Endodermal cell (in vitro differentiated cells): Measurements from ENCODE around the gene UBASH3B. TPM values are rescaled to one million over a fixed set of nuclear protein-coding genes. Genes with fewer than 3 reads are reported as not detected.

Experiments used
- DNase-seq: peaks from one replicate; pipeline ENCODE4 v3.0.0-alpha.2; 2017
- H3K27ac ChIP-seq: 2 replicates; pipeline ENCODE4 v1.5.1; 2013; ENCODE audit warnings: mild to moderate bottlenecking, low read depth, low read length, moderate library complexity
- H3K27me3 ChIP-seq: 2 replicates; pipeline ENCODE4 v1.6.1; 2013; ENCODE audit warnings: mild to moderate bottlenecking, low read length, moderate library complexity; ENCODE audit not compliant: insufficient read depth, control insufficient read depth, poor library complexity, severe bottlenecking
- H3K36me3 ChIP-seq: 2 replicates; pipeline ENCODE4 v1.7.0; 2013; ENCODE audit warnings: mild to moderate bottlenecking, low read length, moderate library complexity; ENCODE audit not compliant: control insufficient read depth, insufficient read depth
- H3K4me1 ChIP-seq: one replicate; pipeline ENCODE4 v1.7.0; 2013; ENCODE audit warnings: low read length; ENCODE audit not compliant: control insufficient read depth, insufficient read depth
- H3K4me3 ChIP-seq: 2 replicates; pipeline ENCODE4 v1.5.1; 2013; ENCODE audit warnings: mild to moderate bottlenecking, low read length, moderate library complexity
- H3K9ac ChIP-seq: 2 replicates; pipeline ENCODE4 v1.6.1; 2013; ENCODE audit warnings: mild to moderate bottlenecking, low read length, moderate library complexity; ENCODE audit not compliant: poor library complexity, severe bottlenecking; ENCODE audit errors: extremely low read depth
- H3K9me3 ChIP-seq: 2 replicates; pipeline ENCODE4 v1.6.1; 2013; ENCODE audit warnings: mild to moderate bottlenecking, low read length, moderate library complexity; ENCODE audit not compliant: control insufficient read depth
- H3K27ac Mint-ChIP-seq: 2 replicates; pipeline ENCODE4 v1.8.0; 2020; ENCODE audit warnings: mixed read lengths
- H3K27me3 Mint-ChIP-seq: 2 replicates; pipeline ENCODE4 v1.8.0; 2021; ENCODE audit warnings: mild to moderate bottlenecking, mixed read lengths; ENCODE audit not compliant: insufficient read depth
- H3K36me3 Mint-ChIP-seq: 2 replicates; pipeline ENCODE4 v1.8.0; 2020; ENCODE audit warnings: low read depth, mixed read lengths
- H3K4me1 Mint-ChIP-seq: 2 replicates; pipeline ENCODE4 v1.8.0; 2020; ENCODE audit warnings: mixed read lengths
- H3K4me3 Mint-ChIP-seq: 2 replicates; pipeline ENCODE4 v1.8.0; 2020; ENCODE audit warnings: mild to moderate bottlenecking, moderate library complexity, mixed read lengths
- H3K9me3 Mint-ChIP-seq: 2 replicates; pipeline ENCODE4 v1.8.0; 2020; ENCODE audit warnings: mild to moderate bottlenecking, mixed read lengths
- CTCF ChIP-seq: fragments of 200-600 bp; sonication (generic); conservative IDR thresholded peaks from 2 replicates; pipeline ENCODE4 v1.5.0; 2021; ENCODE audit warnings: antibody characterized with exemption, mild to moderate bottlenecking
- WGBS, 2 experiments: methylation state at CpG; one replicate each; pipeline versions ENCODE4 v1.1.5 to v1.1.7; 2013; ENCODE audit warnings: missing lambda C conversion rate in 2 of 2, mixed read lengths in 1 of 2; ENCODE audit not compliant: insufficient coverage in 1 of 2, insufficient read length in 1 of 2; 5-methylcytosine and 5-hydroxymethylcytosine counted together
- total RNA-seq, 2 donors: library from RNA; stranded (reverse); fragmentation: NEBNext Ultra II Directional in 1 of 2; extraction: Animal tissue kit (Norgen Biotek cat#: 25700) in 1 of 2; gene quantifications; 2 replicates in 1 of 2; 3 replicates in 1 of 2; pipeline ENCODE4 v1.2.1, GENCODE V29; 2021

The UBASH3B gene
- total RNA-seq, 2 donors from 2014 or later: 6.0 to 9.0 TPM

- no peaks in the 10 kb centered on the region for H3K27me3 Mint-ChIP-seq
- 83 to 95% methylated on average over 3 of the region's 3 CpGs for WGBS, 2 experiments
- no peaks in the 10 kb centered on the region for H3K9me3 Mint-ChIP-seq
- Histone ChIP-seq H3K4me1 (no peaks in the 10 kb centered on the region), H3K27ac (no peak overlapping the region), H3K9me3 (no peaks in the 10 kb centered on the region), H3K4me3 (no peak overlapping the region), H3K27me3 (no peaks in the 10 kb centered on the region), H3K9ac (no peak overlapping the region), H3K36me3 (no peaks in the 10 kb centered on the region)
- no peaks in the 10 kb centered on the region for H3K4me1 Mint-ChIP-seq
- no peak overlapping the region for H3K4me3 Mint-ChIP-seq
- no peaks in the 10 kb centered on the region for H3K36me3 Mint-ChIP-seq
- no peak overlapping the region for H3K27ac Mint-ChIP-seq
- DNase-seq: no peak
- no peak for TF ChIP-seq CTCF
Observed at GRCh38 chr11:122698392-122698791, 42.9 kb downstream of the UBASH3B start.

GRCh38 chr11:122700666-122701065, 45.1 kb downstream of the UBASH3B start:
- Mint-ChIP-seq H3K4me1 (no peaks in the 10 kb centered on the region), H3K27me3 (no peaks in the 10 kb centered on the region), H3K4me3 (no peak overlapping the region), H3K27ac (no peak overlapping the region), H3K9me3 (no peaks in the 10 kb centered on the region), H3K36me3 (no peaks in the 10 kb centered on the region)
- TF ChIP-seq CTCF: no peak
- WGBS, 2 experiments: 93 to 98% methylated on average over 2 of the region's 3 CpGs
- DNase-seq: no peak
- no peak overlapping the region for H3K27ac ChIP-seq
- H3K9ac ChIP-seq: no peak overlapping the region
- H3K4me1 ChIP-seq: no peaks in the 10 kb centered on the region
- no peaks in the 10 kb centered on the region for H3K36me3 ChIP-seq
- H3K9me3 ChIP-seq: no peaks in the 10 kb centered on the region
- no peaks in the 10 kb centered on the region for H3K27me3 ChIP-seq
- no peak overlapping the region for H3K4me3 ChIP-seq

DNA sequence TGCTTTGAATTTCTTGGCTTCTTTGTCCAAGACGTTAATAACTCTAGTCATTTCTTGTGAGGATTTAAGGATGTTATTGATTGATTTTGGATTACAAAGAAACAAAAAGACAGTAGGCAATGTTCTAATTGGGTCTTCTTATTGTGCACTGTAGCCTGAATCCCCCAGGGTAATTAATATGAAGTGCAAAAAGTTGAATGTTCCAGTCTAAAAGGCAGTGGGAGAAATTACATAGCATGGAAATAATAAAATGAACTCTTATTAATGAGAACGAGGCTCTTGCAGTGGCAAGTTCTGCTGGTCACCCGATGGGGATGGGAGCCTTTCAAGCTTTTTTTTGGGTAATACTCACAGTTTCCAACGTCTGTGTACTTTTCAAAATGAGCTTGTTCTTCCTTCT, 45.6 kb downstream of the UBASH3B start:
- Histone ChIP-seq H3K36me3 (no peaks in the 10 kb centered on the region), H3K4me1 (peaks cover under 1% of the 10 kb centered on the region), H3K9me3 (no peaks in the 10 kb centered on the region), H3K27me3 (no peaks in the 10 kb centered on the region), H3K27ac (no peak overlapping the region), H3K4me3 (no peak overlapping the region), H3K9ac (no peak overlapping the region)
- no peak for TF ChIP-seq CTCF
- Mint-ChIP-seq H3K4me3 (no peak overlapping the region), H3K27me3 (no peaks in the 10 kb centered on the region), H3K9me3 (no peaks in the 10 kb centered on the region), H3K36me3 (no peaks in the 10 kb centered on the region), H3K4me1 (no peaks in the 10 kb centered on the region), H3K27ac (no peak overlapping the region)
- 88 to 95% methylated on average over 4 of the region's 4 CpGs for WGBS, 2 experiments
- DNase-seq: no peak
